GM18511 (cell line): ENCODE measurements around the gene CAPZA2.
"Not testable (repeated sequence)": the region's sequence is repeated elsewhere in the genome, so short reads cannot be mapped to it uniquely, and the experiment has no call there.

Experiments
- ATAC-seq: cut with Tn5 transposase; IDR thresholded peaks from one replicate; pipeline ENCODE4 v1.9.1; 2021; ENCODE audit warnings: mild to moderate bottlenecking, moderate library complexity; ENCODE audit not compliant: unreplicated experiment

Gene CAPZA2

GRCh38 chr7:116912269-116912909 is 50.0 kb downstream of the CAPZA2 start:
- ATAC-seq, result no peak

- no peak for ATAC-seq
Measured at GRCh38 chr7:116918704-116919103, 56.3 kb downstream of the CAPZA2 start.

- ATAC-seq, result no peak
Measured at GRCh38 chr7:116920359-116920758, 58.0 kb downstream of the CAPZA2 start.

GRCh38 chr7:116922545-116922944 is 60.2 kb downstream of the CAPZA2 start:
- ATAC-seq, result no peak

GRCh38 chr7:116924741-116925140 is 62.4 kb downstream of the CAPZA2 start:
- ATAC-seq, result no peak

- no peak for ATAC-seq
Measured at GRCh38 chr7:116929021-116929420, 66.6 kb downstream of the CAPZA2 start.

GRCh38 chr7:116929914-116930913 is 67.8 kb downstream of the CAPZA2 start:
- peak; percentile 79 for ATAC-seq

- ATAC-seq, result no peak
Measured at GRCh38 chr7:116932566-116932965, 70.2 kb downstream of the CAPZA2 start.

GRCh38 chr7:116933465-116933864 is 71.1 kb downstream of the CAPZA2 start:
- ATAC-seq, result no peak

GRCh38 chr7:116934580-116934979 is 72.2 kb downstream of the CAPZA2 start:
- ATAC-seq, result no peak

GRCh38 chr7:116936844-116937243 is 74.5 kb downstream of the CAPZA2 start:
- ATAC-seq, result not testable (repeated sequence)

- no peak for ATAC-seq
Measured at GRCh38 chr7:116938678-116939077, 76.3 kb downstream of the CAPZA2 start.

GRCh38 chr7:116940689-116941370 is 78.4 kb downstream of the CAPZA2 start:
- no peak for ATAC-seq

GRCh38 chr7:116942504-116942903 is 80.1 kb downstream of the CAPZA2 start:
- no peak for ATAC-seq

GRCh38 chr7:116948934-116949333 is 86.5 kb downstream of the CAPZA2 start:
- no peak for ATAC-seq

- no peak for ATAC-seq
Measured at GRCh38 chr7:116949941-116950801, 87.8 kb downstream of the CAPZA2 start.

- ATAC-seq, result no peak
Measured at GRCh38 chr7:116950889-116951351, 88.5 kb downstream of the CAPZA2 start.

GRCh38 chr7:116951366-116952292 is 89.2 kb downstream of the CAPZA2 start:
- ATAC-seq, result no peak

- ATAC-seq, result peak; percentile 21
Measured at GRCh38 chr7:116952635-116953371, 90.4 kb downstream of the CAPZA2 start.
